HG02840 (cell line): ENCODE data around the gene ADAMTS17.

Experiments used
- ATAC-seq: cut with Tn5 transposase; IDR thresholded peaks from one replicate; pipeline ENCODE4 v1.9.1; 2021; ENCODE audit warnings: mild to moderate bottlenecking, moderate library complexity, moderate number of reproducible peaks; ENCODE audit not compliant: unreplicated experiment, low FRiP score

Gene ADAMTS17

DNA sequence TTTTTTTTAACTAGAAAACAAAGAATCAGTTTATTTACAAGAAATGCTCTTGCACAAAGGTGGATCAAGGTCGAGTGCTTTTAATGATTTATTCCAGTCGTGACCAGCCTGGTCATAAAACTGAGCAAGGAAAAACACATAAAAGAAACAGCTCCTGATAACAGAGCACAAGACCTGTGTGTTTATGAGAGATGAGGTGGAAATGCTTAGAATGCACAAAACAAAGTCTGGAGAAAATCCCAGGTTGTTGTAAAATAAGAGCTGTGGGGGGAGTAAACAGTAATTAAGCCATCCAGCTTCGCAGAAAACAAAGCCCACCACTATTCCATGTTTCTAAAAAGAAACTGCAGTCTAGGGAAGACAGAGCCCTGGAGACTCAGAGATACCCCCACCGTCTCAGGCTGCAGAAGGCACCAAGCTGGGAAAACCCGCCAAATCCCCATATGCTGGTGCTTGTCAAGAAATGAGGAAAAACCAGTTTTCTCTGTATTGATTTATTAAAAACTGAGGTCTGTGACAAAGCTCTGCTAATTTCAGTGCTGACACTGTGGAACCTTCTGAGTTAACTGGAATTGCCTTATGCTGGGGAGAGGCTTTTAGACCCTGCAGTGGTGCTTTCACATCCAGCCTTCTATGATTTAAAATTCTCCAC lies 139.3 kb downstream of the ADAMTS17 start:
- no peak for ATAC-seq

DNA sequence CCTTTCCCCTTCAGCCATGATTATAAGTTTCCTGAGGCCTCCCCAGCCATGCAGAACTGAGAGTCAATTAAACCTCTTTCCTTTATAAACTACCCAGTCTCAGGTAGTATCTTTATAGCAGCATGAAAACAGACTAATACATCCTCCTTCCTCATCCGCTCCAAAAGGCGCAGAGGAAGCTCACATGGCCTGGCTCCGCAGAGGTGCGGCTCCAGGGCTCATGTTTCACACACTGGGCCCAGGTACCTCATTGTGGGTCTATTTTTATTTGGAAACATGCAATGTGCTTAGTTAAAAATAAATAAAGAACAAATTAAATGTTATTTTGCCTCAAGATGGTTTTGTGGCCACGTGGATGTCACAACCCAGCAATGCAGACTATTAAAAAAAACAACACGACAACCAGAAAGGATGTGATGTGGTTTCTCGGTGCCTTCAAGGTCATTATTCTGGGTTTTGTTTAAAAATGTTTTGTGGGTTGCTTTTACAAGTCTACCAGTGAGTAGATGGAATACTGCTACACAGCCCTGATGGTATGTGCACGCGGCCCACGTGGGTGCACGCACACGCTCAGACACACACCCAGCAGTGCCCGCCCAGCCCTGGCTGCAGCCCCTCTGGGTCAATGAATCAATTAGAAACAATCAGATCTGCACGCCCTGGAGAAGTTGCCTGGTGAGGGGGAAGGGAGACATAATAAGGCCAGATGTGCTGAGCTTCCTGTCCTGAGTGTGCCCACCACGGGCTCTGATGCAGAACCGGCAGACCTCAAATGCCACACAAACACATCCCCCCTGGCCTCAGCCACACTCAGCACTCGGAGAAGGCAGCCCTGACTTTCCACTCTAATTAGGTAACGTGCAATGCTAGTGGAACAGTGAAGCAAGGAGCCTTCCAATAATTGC lies 140.1 kb downstream of the ADAMTS17 start:
- no peak for ATAC-seq

DNA sequence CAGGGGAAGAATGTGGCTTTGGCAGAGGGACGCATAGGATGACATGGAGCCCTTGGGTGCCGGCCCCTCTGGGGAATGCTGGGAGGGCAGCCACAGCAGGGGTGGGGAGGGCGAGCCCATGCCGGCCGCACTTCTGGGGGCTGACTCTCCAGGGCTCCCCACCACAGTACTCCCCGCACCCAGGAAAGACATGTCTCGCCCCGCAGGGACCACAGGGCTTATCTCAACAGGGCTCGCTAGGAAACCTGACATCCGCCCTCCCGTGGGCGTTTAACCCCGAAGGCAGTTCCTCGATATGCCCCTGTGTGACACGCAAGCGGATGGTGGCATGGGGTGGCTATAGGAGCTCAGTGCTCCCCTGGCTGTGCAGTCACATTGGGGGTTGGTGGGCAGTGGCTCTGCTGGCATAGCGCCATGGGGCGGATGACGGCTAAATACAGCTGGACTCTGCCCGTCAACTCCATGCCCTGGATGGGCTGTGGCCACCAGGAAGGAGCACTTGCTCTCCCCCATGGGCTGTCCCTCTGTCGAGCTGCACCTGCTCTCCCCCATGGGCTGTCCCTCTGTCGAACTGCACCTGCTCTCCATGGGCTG lies 141.4 kb downstream of the ADAMTS17 start:
- no peak for ATAC-seq

DNA sequence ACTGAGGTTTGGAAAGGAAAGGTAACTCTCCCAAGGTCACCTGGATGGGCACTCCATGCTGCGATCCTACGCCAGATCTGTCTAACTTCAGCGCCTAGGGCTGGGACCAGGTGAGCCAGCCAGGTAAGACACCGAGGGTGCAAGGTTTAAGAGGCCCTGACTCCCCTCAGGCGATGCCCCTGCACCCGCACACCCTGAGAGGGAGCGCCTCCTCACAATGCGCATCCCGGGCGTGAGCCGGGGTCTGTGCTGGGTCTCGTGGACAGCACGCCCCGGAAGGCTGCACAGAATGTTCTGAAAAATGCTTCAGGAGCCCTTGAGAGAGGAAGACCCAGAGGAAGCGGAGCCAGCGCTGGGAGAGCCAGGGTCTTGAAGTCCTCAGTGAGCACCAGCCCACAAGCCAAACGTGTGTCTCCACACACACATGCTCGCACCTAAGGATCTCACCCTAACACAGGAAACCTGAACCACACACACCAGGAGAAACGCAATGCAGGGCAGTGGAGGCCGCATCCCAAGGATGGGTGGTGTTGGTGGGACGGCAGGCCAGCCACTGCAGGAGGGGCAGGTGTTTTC lies 142.0 kb downstream of the ADAMTS17 start:
- ATAC-seq = no peak

DNA sequence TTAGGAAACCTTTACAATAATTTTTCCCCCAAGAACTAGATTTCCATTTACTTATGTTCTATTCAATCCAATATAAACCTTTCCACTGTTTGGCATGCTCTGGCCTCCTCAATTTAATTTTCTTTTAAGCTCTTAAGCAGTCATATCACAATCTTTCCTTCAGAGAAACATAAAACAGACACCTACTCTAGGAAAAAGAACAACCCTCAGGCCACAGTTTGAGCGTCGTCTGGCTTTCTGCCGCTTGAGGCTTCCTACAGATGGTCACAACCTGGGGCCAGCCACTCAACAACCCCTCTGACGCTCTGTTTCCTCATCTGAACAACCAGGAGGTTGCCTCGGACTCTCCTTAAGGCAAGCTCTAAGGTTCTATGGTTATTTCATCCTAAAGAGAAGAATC lies 143.3 kb downstream of the ADAMTS17 start:
- ATAC-seq = no peak

DNA sequence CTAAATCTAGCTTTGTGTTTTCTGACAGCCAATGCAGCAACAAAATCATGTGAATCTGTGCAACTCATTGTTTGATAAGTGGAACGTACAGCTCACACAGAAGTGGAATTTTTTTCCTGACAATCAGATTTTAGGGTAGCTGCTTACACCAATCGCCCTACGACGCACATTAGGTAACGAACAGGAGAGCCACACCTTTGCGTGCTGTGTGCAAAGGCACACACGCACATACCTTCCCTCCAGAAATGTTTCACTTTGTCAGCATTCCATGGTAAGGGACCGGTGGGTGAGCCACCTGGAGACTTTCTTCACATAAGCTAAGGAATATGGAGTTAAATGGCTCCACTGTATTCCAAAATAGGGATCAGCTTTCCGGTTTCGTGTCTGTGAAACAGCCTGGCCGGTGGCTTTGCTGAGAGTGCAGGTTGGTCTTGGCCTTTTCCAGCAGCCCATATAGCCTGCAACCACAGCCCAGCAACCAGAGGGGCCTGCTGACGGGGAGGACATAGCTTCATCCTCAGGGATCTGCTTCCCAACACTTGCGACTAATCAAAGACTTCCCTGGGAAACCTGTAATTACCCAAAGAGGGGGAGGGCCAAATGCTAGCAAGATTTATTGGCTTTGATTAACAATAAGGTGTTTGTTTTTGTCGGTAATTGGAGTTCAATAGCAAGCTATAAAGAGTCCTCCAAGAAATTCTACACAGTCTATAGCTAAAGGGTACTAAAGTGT lies 145.3 kb downstream of the ADAMTS17 start:
- no peak for ATAC-seq

DNA sequence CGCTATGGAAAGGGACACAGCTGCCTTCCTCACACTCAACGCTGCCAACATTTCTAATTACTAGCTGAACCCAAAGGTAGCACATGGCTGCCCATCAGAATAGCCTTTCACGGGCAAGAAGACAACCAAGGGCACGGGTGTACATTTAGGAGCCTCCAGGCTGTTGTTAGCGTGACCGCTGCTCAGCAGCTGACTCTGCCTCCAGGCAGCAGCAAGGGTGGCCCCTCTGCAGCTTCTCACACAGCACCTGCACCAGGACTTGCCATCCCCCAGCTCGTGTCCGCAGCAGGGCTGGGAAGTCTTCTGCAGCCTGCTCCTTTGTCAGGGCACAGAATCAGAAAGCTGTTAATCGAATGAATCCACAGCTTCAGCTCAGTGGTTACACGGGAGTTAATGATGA lies 146.8 kb downstream of the ADAMTS17 start:
- no peak for ATAC-seq

DNA sequence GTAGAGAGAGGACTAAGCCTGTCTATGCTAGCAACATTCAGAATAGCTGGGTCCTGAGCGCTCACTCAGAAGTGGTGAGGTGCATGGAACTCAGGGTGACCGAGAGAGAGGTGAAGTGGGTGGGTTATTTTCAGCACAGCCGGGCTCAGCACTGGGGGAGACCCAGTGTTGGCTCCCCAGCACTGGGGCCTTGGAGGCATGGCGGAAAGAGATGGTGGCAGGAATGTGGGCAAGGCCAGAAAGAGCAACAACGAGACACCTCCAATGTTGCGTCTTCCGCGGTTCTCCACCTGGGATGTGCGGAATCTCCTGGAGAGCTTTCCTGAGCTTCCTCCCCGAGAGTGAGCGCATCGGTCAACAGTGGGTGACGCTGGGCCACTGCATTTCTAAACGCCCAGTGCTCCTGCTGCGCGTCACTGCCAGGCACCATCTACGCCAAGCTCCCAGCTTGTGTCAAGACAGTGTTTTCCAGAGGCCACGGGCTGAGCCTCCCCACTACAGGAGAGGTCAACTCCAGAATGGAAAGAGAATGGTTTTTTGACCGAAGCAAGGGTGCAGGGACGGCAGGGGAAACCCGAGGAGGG lies 148.4 kb downstream of the ADAMTS17 start:
- ATAC-seq = no peak

DNA sequence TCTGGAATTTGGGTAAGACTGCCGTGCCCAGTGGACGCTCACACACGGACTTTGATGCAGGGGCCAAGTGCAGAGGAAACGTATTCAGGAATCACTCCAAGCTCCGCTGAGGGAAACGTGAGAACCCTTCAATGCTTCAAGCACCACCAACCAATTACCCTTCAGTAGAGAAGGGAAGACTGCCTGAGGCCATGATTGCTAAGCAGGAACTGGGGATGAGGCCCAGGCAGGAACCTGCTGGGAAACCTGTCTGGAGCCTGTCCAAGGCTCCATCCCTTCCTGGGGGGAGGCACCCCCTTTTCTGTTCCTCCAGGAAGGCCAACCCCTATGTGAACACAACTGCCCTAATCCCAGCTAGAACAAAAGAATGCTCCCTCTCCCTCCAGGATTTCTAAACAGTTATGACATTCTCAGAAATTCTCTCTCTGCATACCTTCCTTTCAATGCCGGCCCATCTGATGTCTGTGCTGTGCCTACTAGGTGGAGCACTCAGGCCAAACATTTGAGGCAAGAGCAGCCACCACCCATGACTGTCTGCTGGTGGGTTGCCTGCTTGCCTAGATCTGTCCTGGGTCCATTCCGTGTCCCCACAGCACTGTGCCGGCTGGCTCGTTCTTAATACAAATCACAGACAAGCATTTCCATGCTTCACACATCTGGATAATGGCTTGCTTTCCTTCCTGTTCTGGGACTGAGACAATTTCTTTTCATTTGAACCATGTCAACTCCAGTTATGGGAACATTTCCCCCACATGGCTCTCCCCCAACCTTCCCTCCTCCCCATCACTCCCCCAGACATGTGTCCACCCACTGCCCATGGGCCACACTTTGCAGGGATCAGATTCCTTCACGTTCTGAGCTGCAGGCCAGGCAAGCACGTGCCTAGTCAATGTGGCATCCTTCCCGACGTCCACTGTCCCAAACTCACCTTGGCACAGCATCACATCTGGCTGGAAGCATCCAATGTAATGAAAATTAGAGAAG lies 149.4 kb downstream of the ADAMTS17 start:
- no peak for ATAC-seq

DNA sequence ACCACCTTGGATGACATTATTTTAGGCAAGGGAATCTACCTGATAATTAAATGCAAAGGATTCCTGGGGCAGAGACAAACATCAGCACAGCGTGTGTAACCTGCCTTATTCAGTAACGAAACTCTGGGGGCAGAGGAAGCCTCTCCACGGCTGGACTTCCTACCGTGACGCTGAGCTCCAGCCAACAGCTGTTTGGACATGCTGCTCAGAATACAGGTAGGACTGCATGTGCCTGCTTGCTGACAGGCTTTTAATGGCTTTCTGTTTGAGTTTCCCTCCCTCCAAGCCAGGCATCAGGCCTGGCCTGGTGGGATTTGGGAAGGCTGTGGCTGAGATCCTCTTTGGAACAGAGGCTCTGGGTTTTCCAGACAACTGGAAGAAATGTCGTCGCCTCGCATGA lies 150.6 kb downstream of the ADAMTS17 start:
- no peak for ATAC-seq

DNA sequence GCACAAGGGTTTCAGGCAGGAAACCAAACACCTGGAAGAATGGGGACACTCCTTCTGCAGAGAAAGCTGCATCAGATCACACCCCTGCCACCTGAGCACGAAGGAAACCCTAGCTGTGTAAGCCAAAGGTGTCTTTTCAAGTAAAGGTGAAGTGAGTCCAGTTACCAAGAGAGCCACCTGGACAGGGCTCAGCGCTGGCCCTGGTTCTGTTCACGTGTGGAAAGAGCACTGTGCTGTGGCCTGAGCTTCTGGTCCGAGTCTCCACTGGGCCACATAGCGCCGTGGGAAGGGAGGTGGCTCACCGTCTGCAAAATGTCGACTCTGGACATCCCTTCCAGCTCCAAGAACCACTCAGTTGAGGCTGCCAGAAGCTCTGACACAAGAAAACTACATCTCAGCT lies 151.1 kb downstream of the ADAMTS17 start:
- no peak for ATAC-seq

DNA sequence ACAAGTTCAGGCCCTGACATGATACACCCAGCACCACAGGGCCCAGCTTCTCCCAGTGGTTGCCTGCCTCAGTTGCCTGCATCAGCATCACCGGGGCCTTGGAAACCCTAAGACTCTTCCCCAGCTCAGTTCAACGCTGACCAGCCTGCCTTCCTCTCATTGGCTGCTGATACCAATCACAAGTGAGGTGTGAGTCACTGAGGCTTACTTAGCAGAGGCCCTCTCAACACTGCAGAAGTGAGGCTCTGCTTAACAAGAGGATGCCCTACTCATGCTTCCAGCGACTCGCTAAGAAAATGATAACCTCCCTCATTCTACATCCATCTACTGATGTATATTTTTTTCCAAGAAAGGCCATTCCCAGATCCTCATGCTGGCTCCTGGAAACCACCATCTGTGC lies 151.9 kb downstream of the ADAMTS17 start:
- no peak for ATAC-seq

DNA sequence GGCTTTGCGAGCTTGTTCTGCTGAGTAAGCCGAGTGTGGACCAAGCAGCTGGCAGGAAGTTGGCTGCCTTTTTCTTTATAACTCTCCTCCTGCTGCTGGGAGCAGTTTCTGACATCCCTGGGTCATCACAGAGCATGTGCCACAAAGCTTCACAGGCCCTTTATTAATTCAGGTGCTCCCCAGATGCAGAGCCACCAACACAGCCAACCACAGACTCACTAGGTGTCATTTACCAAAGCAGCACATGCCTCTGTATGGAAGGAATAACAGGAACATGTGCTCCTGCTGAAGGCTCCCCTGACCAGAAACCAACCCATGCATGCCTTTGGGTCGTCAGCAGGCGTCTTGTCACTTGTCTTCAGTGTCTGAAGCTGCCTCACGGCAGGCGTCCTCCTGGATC lies 152.5 kb downstream of the ADAMTS17 start:
- no peak for ATAC-seq

DNA sequence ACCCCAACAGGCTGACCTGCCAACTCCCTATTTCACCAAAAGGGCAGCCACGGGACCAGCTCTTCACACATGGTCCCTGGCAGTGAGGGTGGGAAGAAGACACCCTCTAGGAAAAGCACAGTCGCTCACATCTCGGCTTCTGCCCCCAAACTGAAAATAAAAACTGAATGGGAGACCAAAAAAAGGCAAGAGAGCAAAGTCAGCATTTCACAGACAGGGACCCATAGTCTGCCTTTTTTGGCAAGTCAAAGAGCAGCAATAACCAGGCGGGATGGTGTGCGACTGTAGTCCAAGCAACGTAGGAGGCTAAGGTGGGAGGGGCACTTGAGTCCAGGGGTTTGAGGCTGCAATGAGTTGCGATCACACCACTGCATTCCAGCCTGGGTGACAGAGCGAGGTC lies 154.1 kb downstream of the ADAMTS17 start:
- no peak for ATAC-seq

DNA sequence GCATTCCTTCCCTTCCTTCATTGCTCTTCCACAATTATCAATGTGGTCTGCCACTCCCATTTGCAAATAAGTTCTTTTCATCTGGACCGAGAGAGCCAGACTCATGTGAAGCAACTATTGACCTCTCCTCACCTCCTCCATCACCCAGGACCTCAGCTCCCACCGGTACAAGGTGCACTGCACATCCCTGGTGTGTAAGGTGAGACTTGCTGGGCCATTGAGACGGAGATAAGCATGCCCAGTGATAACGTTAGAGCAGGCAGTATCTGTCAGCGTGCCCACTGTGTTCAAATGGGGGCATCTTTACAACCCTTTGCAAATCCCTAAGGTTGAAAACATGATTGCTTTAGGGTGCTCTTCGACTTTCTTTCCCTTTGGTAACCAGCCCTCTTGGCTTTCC lies 154.8 kb downstream of the ADAMTS17 start:
- ATAC-seq = no peak

DNA sequence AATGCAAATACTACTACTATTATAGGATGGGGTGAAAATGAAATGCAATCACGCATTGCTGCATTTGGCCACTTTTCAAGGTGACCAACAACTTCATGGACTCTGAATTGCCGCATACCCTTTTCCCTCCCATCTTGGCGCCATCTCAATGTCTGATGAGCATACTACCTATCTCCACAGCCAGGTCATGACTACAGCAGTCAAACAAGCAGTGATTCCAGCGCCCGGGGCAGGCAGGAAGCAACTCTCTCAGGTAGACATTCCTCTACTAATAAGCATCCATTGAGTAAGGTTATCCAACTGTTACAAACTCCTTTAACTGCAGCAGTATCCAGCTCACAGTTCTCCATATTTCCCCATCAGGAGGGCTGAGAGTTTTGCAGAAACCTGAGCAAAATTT lies 155.4 kb downstream of the ADAMTS17 start:
- no peak for ATAC-seq

DNA sequence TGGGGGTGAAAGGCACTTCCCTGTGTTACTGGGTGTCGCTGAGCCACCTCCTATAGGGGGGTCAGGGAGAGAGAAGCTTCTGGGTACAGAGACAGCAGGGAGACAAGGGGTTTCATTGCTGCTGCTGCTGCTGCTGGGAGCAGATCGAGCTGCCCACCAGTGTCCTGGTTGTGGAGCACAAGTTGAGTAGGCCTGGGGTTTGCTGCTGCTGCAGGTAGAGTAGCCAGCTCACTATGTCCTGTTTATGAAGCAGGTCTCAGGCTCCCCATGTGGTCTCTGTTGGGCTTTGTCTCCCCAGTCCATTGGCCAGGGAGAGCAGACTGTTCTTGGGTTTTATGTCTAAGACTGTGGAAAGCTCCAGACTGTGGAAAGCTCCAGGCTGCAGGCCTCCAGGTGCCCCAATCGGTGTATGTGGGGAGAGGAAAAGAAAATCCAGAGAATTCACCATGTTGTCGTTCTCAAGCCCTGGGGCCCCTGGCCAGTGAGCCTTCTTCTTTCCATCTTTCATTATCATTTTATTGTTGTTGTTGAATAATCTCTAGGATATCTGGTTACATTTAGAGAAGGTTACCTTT lies 157.8 kb downstream of the ADAMTS17 start:
- no peak for ATAC-seq

DNA sequence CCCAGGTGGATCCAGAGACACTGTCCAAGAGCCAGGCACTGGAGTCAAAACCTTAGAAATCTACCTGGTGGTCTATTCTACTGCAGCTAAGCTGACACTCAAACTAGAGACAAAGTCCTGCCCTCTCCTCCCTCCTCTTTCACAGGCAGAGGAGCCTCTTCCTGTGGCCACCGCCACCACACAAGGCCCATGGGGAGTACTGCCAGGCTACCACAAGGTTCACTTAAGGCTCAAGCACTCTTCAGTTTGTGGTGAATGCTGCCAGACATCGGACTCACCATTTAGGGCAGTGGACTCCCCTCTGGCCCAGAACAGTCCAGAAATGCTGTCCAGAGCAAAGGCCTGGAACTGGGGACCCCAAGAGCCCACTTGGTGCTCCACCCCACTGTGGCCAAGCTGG lies 160.9 kb downstream of the ADAMTS17 start:
- no peak for ATAC-seq
